Stimulated activated naive CD4-positive, alpha-beta T cell treated with Interleukin-2 at 50 U/mL for 16 hours (primary cell): ENCODE measurements around the gene MBTD1.
"Not testable (repeated sequence)": the region's sequence is repeated elsewhere in the genome, so short reads cannot be mapped to it uniquely, and the experiment has no call there.

Source experiments
- DNase-seq: peaks from one replicate; lab custom pipeline; 2025; lab: John Stamatoyannopoulos, UW

Gene MBTD1

DNA sequence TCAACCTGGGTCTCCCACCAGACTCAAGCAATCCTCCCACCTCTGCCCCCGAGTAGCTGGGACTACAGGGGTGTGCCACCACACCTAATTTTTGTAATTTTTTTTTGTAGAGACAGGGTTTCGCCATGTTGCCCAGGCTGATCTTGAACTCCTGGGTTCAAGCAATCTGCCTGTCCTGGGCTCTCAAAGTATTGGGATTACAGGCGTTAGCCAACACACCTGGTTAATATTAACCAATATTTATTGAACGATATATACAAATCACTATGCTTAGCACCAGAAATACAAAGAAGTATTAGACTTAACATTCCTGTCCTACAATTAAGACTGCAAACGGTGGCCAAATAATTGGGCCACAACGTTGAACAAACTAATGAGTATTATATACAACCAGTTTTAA lies 4.2 kb downstream of the MBTD1 start:
- DNase-seq, result no peak

DNA sequence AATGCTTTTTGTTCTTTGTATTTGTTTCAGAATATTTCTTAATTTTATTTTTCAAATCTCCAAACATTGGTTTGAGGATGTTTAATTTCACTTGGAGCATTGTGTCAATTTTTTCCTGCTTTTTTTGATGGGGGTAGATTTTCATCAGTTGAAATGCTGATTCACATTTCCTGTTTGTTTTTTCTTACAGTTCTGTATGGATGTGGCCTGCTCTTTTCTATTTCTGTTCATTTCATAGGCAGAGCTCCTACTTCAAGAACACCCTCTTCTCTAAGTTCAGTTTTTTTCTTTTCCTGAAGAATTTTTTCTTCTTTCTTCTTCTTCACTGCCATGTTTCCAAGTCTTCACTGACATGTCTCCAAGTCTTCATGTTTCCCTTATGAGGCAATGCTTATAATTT lies 8.8 kb downstream of the MBTD1 start:
- no peak for DNase-seq

DNA sequence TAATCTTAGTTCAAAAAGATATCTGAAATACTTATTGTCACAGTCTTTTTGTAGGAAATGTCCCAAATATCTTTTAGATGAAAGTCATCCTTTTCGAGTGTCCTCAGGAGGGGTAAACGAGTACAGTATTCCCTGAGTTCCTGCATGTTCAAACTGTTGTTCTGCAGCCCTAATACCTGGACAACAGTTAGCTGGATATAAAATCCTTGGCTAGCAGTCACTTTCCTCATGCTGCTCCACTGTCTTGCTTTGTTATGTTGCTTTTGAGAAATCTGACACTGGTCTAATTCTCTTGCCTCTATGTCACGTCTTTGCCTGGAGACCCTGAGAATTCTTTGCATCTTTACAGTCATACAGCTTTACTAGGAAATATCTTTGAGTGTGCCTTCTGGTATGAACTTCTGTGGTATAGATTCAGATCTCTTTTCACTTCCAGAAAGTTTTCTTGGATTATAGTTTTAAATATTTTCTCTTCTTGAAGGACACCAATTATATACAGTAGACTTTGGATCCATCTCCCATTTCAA lies 9.5 kb downstream of the MBTD1 start:
- no peak for DNase-seq

DNA sequence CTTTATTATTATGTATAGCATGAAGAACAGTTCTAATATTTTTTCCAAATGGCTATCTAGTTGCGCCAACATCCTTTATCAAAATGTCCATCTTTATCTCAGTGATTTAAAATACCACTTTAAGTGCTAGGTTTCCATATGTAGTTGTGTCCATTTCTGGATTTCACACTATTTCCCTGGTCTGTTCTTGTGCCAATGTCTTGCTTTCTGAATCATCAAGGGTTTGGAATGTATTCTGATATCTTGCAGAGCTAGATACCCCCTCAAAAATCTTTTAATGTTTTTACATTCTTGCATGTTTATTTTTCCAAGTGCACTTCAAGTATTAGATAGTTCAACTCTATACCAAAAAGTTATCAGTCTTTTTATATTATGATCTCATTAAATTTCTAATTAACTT lies 14.3 kb downstream of the MBTD1 start:
- DNase-seq, result no peak

DNA sequence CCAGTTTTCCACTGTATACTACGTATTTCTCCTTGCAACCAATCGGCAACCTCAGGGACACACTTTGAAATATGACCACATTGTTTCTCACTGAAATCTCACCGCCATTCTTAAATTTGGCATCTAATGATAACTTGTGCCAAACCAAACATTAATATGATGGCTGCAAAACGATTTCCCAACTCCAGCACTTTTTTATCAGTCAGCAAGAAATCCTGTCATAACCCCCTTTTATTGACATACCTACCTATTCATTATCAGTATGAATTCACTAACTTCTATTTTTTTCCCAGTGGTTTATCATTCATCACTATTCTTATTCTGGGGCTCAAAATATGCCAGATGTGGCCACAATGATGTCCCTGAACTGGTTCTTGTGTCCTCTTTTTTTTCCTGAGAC lies 15.8 kb downstream of the MBTD1 start:
- DNase-seq, result no peak

DNA sequence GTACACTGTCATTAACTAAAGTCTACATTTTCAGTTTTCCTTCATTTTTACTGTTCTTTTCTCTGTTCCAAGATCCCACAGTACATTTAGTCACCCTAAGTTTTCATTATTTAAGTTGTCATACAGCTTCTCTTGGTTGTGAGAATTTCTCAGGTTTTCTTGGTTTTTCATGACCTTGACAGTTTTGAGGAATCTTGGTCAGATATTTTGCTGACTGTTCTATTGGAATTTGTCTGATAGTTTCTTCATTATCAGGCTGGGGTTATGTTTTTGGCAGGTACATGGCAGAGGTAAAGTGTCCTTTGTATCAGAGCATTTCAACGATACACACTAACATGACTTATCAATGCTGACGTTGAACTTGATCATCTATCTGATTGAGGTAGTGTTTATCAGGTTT lies 19.6 kb downstream of the MBTD1 start:
- no peak for DNase-seq

DNA sequence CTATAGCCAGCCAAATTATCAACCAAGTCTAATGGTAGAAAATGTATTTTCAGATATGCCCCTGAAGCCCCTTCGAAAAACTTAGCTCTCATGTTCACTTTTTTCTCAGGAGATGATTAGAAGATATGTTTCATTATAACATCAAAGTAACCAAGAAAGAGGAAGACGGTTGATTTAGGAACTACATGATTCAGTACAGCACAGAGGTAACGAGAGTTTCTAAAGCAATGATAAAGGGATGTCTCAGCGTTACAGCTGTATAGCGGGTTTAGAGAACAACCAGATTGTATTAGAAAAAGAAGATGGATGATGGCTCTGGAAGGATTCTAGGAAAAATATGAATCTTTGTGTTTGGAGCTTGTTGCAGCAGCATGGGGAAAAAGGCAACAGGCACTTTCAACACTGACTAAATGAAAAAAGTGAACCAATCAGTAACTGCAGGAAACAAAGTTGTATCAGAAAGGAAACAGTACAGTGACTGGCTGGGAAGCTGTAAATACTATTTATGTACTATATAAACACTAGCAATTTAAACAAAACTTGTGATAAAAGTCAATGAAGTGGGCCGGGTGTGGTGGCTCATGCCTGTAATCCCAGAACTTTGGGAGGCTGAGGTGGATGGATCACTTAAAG lies 21.5 kb downstream of the MBTD1 start:
- no peak for DNase-seq

DNA sequence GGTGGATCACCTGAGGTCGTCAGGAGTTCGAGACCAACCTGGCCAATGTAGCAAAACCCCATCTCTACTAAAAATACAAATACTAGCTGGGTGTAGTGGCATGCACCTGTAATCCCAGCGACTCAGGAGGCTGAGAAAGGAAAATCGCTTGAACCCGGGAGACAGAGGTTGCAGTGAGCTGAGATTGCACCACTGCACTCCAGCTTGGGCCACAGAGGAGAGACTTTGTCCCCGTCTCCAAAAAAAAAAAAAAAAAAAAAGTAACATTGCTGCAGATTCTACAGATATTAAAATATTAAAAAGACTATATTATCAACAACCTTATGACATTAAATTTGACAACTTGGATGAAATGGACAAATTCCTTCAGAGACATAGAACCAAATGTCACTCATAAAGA lies 25.7 kb downstream of the MBTD1 start:
- no peak for DNase-seq

DNA sequence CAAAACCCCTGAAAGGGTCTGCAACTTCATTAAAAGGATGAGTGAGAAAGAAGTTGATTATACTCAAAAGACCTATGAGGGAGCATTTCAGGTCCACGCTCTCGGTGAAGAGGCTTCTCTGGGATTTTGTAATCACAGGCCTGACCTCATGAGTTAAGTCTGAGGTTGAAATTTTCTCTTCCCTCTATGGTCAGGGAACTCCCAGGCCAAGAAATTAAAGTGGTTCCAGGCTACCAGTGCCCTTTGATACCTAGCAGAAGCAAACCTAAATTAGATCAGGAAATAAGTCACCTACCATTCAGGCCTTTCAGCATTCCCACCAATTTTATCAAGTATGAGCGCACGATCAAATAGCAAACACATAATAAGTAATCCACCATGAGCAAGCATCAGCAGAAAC lies 27.9 kb downstream of the MBTD1 start:
- DNase-seq, result no peak

DNA sequence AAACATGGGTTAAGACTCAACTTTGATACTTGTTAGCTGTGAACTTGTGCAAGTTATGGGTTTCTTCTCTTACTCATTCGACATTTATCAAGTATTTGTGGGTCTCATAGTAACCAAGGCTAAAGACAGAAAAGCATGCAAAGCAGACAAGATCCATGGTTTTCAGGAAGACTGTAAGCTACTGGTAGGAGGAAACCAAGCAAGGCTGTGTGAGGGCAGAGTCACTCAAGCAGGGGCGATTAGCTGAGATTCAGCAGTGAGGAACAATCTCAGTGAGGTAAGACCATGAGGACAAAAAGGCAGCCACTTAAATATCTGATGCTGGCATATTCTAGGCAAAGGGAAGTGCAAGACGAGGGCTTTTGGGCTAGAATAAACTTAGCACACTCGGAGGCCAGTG lies 29.5 kb downstream of the MBTD1 start:
- no peak for DNase-seq

DNA sequence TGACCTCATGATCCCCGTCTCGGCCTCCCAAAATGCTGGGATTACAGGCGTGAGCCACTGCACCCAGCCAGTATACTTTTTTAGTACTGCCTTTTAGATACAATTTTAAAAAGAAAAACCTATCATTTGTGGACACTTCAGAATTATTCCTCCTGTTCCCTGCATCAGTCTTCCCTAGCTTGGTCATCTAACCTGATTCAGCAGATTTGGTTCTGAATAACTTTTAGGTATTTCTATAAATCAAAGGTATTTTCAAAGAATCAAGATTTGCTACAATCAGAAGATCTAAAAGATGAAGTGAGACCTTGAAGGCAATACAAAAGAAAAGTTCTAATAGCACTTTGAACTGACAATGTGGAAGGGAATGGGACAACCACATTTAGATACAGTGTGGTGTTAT lies 30.0 kb downstream of the MBTD1 start:
- no peak for DNase-seq

DNA sequence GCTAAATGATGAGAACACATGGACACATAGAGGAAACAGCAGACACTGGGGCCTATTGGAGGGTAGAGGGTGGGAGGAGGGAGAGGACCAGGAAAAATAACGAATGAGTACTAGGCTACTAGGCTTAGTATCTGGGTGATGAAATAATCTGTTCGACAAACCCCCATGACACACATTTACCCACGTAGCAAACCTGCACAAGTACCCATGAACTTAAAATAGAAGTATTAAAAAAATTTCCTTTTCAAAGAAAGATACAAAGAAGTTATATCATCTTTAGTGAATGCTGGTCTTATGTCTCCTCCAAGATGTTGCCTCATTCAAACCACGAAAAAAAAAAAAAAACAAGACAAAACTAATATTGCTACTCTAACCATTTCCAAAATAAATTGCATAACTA lies 31.7 kb downstream of the MBTD1 start:
- no peak for DNase-seq

DNA sequence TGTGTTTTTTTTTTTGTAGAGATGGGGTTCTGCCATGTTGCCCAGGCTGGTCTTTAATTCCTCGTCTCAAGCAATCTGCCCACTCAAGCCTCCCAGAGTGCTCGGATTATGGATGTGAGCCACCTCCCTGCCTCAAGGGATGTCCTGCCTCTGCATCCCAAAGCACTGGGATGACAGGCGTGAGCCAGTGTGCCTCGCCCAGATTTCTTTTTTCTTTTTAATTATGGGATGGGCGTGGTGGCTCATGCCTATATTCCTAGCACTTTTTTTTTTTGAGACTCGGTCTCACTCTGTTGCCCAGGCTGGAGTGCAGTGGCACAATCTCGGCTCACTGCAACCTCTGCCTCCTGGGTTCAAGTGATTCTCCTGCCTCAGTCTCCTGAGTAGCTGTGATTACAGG lies 34.3 kb downstream of the MBTD1 start:
- not testable (repeated sequence) for DNase-seq

DNA sequence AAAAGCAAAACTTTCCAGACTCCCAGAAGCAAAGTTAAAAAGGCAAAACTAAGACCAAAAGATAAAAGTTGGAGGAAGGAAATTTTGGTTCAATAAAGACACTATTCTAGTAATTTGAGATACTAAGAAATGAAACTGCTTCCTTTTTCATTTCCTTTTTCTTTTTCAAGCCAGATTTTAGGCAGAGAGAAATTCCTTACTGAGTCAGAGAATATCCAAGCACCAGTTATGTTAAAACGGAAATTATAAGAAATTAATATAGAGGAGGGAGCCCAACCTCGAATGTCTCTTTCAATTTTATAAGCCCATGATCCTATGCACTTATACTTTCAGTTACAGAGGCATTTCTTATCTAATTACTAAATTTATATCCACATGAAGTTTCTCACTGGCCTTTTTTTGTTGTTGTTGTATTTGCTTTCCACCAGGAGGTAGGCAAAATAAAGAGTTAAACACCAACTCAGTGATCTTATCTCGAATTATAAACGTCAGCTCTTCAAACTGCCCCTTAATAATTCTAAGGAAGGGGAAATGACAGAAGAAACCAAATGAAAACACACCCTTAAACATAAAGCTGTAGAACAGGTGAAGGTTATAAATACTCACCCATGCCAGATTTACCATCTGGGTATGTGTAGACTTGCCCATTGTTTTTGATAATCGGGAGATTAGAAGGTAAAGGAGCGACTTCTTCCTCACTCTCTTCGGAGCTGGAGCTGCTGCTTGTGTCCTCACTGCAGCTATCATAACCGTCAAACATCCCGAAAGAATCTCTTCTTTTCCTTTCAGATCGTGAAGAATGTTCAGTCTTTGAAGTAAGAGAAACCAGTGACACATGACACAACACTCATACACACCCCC lies 35.2 kb downstream of the MBTD1 start:
- DNase-seq, result no peak

DNA sequence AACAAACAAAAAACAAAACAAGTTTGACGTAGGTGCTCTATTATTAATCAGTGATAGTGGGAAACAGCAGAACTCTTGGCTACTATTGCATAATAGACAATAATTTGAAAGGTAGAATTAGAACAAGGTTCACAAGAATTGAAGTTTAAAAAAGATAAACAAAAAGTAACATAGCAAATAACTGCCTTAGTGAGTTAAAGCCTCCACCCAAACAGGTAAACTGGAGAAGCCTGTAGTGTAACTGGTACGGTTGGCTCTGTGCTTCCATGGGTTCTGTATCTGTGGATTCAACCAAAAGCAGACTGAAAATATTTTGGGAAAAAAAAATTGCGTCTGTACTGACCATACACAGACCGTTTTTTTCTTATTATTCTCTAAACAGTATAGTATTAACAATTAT lies 38.5 kb downstream of the MBTD1 start:
- DNase-seq, result no peak

DNA sequence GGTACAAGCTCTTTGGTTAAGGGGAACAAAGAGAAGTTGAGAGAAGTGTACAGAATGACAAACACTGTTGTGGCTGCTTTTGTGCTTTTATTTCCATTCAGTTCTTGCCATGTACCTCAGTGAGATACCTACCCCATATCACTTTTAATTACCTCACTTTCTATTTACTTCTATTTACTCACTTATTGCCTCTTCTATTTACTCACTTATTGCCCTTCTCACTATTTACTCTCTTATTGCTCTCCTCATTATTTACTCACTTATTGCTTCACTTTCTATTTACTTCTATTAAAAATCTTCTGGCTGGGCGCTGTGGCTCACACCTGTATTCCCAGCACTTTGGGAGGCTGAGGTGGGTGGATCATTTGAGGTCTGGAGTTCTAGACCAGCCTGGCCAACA lies 41.9 kb downstream of the MBTD1 start:
- DNase-seq, result no peak

DNA sequence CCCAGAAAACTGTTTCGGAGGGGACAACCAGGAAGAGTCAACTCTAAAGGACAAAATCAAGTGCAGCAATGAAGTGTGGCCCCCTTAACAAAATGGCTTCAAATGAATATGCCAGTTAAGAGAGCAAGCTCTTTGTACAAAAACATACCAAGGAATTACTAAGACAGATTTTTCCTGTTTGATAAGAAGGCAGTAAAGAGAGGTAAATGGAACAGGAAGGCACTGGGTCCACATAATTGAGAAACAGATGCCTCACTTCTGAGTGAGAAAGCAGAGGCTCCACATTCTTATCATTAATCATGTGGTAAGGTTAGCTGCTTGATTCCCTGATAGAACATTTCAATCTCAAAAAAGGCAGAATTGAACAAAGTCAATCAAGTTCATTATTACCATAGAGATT lies 44.9 kb downstream of the MBTD1 start:
- DNase-seq, result no peak

DNA sequence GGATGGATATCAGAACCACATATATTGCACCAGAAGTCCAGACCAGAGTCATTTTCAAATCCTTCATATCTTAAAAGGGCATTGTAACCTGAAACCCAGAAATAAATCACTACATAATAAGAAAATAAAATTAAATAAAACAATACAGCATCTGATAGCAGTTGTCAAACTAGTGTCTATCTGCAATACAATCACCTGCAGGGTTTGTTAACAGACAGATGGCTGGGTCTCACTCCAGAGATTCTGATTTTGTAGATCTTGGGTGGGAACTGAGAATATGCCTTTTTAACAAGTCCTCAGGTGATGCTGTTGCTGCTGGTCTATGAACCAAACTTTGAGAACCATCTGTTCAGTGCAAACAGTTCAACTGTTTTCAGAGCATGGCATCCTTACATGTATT lies 56.0 kb downstream of the MBTD1 start:
- DNase-seq, result no peak

DNA sequence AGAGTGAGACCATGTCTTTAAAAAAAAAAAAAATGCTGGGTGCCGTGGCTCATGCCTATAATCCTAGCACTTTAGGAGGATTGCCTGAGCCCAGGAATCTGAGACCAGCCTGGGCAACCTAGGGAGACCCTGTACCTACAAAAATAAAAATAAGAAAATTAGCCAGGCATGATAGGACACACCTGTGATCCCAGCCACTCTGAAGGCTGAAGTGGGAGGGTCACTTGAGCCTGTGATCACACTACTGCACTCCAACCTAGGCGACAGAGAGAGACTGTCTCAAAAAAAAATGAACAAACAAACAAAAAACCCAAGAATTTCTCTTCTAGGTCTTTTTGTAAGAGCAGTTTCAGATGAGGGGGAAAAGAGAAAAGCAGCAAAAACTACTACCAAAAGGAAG lies 59.0 kb downstream of the MBTD1 start:
- DNase-seq, result no peak

DNA sequence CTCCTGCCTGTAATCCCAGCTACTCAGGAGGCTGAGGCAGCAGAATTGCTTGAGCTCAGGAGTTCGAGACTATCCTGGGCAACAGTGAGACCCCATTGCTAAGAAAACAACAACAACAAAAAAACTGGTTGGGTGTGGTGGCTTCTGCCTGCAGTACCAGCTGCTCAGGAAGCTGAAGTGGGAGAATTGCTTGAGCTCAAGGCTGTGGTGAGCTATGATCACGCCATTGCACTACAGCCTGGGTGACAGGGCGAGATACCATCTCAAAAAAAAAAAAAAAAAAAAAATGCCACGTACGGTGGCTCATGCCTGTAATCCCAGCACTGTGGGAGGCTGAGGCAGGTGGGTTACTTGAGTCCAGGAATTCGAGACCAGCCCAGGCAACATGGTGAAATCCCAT lies 59.6 kb downstream of the MBTD1 start:
- DNase-seq, result no peak

DNA sequence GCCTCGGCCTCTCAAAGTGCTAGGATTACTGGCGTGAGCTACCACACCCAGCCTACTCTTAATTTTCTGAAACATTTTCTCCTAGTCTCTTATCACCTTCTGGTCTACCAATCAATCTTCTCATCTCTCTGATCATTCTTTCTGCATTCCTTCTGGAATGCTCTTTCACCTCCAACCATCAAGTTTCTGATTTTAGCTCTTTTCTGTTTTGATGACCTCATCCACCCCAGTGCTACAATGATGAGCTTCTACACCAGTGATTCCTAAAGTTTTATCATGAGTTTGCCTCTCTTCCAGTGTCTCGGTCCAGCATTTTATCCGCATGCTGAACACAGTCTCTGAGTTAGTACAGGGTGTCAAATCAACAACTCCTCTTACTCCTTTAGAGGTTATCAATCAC lies 62.1 kb downstream of the MBTD1 start:
- no peak for DNase-seq

DNA sequence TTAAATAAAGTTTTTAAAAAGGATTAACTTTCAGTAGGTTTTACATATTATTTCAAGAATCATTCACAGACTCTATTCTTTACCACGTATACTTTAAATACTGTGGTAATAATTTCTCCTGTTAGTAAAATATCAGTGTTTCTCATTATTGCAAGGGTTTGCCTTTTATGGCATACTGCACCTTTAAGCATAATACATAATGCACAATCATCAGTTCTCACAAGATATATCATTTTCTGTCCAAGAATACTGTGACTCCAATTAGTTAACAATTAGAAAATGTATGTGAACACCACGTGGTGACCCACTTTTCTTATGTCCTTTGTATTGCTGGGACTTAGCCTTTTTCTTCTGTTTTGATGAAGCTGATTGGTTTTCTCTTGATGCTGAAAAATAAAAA lies 68.0 kb downstream of the MBTD1 start:
- DNase-seq, result no peak

DNA sequence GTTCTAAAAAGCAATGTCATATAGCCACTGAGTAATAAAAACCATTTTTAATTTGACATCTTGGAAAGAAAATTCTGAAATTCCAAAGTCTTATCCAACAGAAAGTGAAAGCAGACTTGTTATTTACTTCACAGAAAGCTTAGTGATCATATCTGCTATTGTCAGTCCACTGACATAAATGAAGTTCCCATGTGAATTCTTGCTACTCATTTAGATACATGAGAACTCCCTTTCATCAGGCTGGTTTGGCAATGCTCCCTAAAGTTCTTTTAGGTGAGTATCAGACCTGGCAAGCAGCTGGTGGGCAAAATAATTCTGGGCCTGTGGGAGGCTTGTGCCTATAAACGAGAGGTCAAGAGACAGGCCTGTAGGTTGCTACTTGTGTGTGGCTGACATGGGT lies 70.2 kb downstream of the MBTD1 start:
- DNase-seq, result no peak

DNA sequence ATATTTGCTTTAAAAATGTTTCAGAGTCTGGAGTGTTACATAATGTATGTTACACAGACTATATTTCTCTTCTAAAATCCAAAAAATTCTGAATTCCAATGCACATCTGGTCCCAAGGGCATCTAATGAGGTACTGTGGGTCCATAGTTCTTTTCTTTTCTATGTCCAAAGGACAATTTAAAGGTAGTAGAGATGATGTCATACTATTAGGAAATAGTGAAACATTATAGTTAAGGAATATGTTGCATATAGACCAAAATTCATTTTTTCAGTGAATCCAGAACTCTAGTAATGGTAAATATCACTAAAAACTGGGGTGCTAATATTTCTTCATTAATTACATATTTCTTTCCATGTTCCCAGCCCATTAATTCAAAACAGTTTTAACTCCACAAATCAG lies 70.7 kb downstream of the MBTD1 start:
- DNase-seq, result no peak
